ENCODE data around the gene BANK1.

Gene BANK1

GRCh38 chr4:101763576-101763975, 27.0 kb upstream of the BANK1 start:
- H3K4me1 Mint-ChIP-seq: peaks cover 9% of the 10 kb centered on the region
- TF ChIP-seq CTCF (IDR thresholded peaks at IDR 0.05): no peak
- no peaks in the 10 kb centered on the region for H3K36me3 Mint-ChIP-seq (ENCODE audit: low read depth)
- no peak for DNase-seq
- peaks cover 4% of the 10 kb centered on the region for H3K27me3 Mint-ChIP-seq (ENCODE audit: low read depth, poor library complexity)
- no peak overlapping the region for H3K4me3 Mint-ChIP-seq
- no peak overlapping the region for H3K27ac Mint-ChIP-seq
- H3K9me3 Mint-ChIP-seq: peaks cover 11% of the 10 kb centered on the region

- Mint-ChIP-seq H3K4me1 (no peaks in the 10 kb centered on the region), H3K36me3 (ENCODE audit: low read depth) (no peaks in the 10 kb centered on the region), H3K9me3 (peaks cover 27% of the 10 kb centered on the region), H3K27ac (no peak overlapping the region), H3K27me3 (ENCODE audit: low read depth, poor library complexity) (no peaks in the 10 kb centered on the region), H3K4me3 (no peak overlapping the region)
- TF ChIP-seq CTCF (IDR thresholded peaks at IDR 0.05): no peak
- no peak for DNase-seq
These were observed 15.7 kb upstream of the BANK1 start for GRCh38 chr4:101774807-101775206.

- Mint-ChIP-seq H3K4me1 (no peaks in the 10 kb centered on the region), H3K9me3 (peaks cover 8% of the 10 kb centered on the region), H3K27ac (no peak overlapping the region), H3K36me3 (ENCODE audit: low read depth) (no peaks in the 10 kb centered on the region), H3K27me3 (ENCODE audit: low read depth, poor library complexity) (no peaks in the 10 kb centered on the region), H3K4me3 (no peak overlapping the region)
- no peak for TF ChIP-seq CTCF (IDR thresholded peaks at IDR 0.05)
- no peak for DNase-seq
These were observed 13.1 kb upstream of the BANK1 start for GRCh38 chr4:101777431-101777830.

- no peaks in the 10 kb centered on the region for H3K4me1 Mint-ChIP-seq
- no peaks in the 10 kb centered on the region for H3K27me3 Mint-ChIP-seq (ENCODE audit: low read depth, poor library complexity)
- no peak overlapping the region for H3K27ac Mint-ChIP-seq
- H3K9me3 Mint-ChIP-seq: no peaks in the 10 kb centered on the region
- no peak overlapping the region for H3K4me3 Mint-ChIP-seq
- DNase-seq: no peak
- no peaks in the 10 kb centered on the region for H3K36me3 Mint-ChIP-seq (ENCODE audit: low read depth)
- TF ChIP-seq CTCF (IDR thresholded peaks at IDR 0.05): no peak
These were observed 10.2 kb upstream of the BANK1 start for GRCh38 chr4:101780284-101780683.

GRCh38 chr4:101782546-101782945, 8.0 kb upstream of the BANK1 start:
- Mint-ChIP-seq H3K36me3 (ENCODE audit: low read depth) (no peaks in the 10 kb centered on the region), H3K27ac (no peak overlapping the region), H3K27me3 (ENCODE audit: low read depth, poor library complexity) (no peaks in the 10 kb centered on the region), H3K9me3 (peaks cover 9% of the 10 kb centered on the region), H3K4me3 (no peak overlapping the region), H3K4me1 (no peaks in the 10 kb centered on the region)
- no peak for DNase-seq
- TF ChIP-seq CTCF (IDR thresholded peaks at IDR 0.05): no peak

GRCh38 chr4:101784957-101785356, 5.6 kb upstream of the BANK1 start:
- Mint-ChIP-seq H3K27me3 (ENCODE audit: low read depth, poor library complexity) (no peaks in the 10 kb centered on the region), H3K4me1 (no peaks in the 10 kb centered on the region), H3K9me3 (peaks cover 9% of the 10 kb centered on the region), H3K4me3 (no peak overlapping the region), H3K36me3 (ENCODE audit: low read depth) (no peaks in the 10 kb centered on the region), H3K27ac (no peak overlapping the region)
- no peak for TF ChIP-seq CTCF (IDR thresholded peaks at IDR 0.05)
- no peak for DNase-seq
